Glutamatergic neuron (in vitro differentiated cells): ENCODE results near the gene ROBO1. TPM values are rescaled to one million over a fixed set of nuclear protein-coding genes. Genes with fewer than 3 reads are reported as not detected.
"Not testable (repeated sequence)": the region's sequence is repeated elsewhere in the genome, so short reads cannot be mapped to it uniquely, and the experiment has no call there.

Experiments used
- DNase-seq: peaks from one replicate; pipeline ENCODE4 v3.0.0; 2022
- H3K27ac Mint-ChIP-seq: one replicate; pipeline ENCODE4 v1.8.0; 2020; ENCODE audit warnings: mild to moderate bottlenecking, mixed read lengths, inconsistent platforms; ENCODE audit not compliant: unreplicated experiment
- H3K27me3 Mint-ChIP-seq: one replicate; pipeline ENCODE4 v1.8.0; 2020; ENCODE audit warnings: mild to moderate bottlenecking, moderate library complexity, mixed read lengths, inconsistent platforms; ENCODE audit not compliant: unreplicated experiment
- H3K36me3 Mint-ChIP-seq: one replicate; pipeline ENCODE4 v1.8.0; 2020; ENCODE audit warnings: mild to moderate bottlenecking, mixed read lengths, inconsistent platforms; ENCODE audit not compliant: unreplicated experiment
- H3K4me1 Mint-ChIP-seq: one replicate; pipeline ENCODE4 v1.8.0; 2020; ENCODE audit warnings: mild to moderate bottlenecking, low read depth, mixed read lengths, inconsistent platforms; ENCODE audit not compliant: unreplicated experiment
- H3K4me3 Mint-ChIP-seq: one replicate; pipeline ENCODE4 v1.8.0; 2020; ENCODE audit warnings: mild to moderate bottlenecking, mixed read lengths, inconsistent platforms; ENCODE audit not compliant: unreplicated experiment
- H3K9me3 Mint-ChIP-seq: one replicate; pipeline ENCODE4 v1.8.0; 2020; ENCODE audit warnings: mild to moderate bottlenecking, moderate library complexity, mixed read lengths, inconsistent platforms; ENCODE audit not compliant: unreplicated experiment
- CTCF ChIP-seq: fragments of 200-600 bp; sonication (generic); IDR thresholded peaks from one replicate; pipeline ENCODE4 v1.5.0; 2021; ENCODE audit not compliant: partially characterized antibody, unreplicated experiment
- total RNA-seq: library from RNA; stranded (reverse); fragmentation: NEBNext Ultra II Directional; extraction: Animal tissue kit (Norgen Biotek cat#: 25700); gene quantifications from one replicate; pipeline ENCODE4 v1.2.1, GENCODE V29; 2021; ENCODE audit not compliant: unreplicated experiment

The ROBO1 gene
- total RNA-seq, 1 donor from 2014 or later: 505 TPM

- no peaks in the 10 kb centered on the region for H3K27me3 Mint-ChIP-seq
- peaks cover 3% of the 10 kb centered on the region for H3K9me3 Mint-ChIP-seq
- H3K36me3 Mint-ChIP-seq: no peaks in the 10 kb centered on the region
- H3K4me1 Mint-ChIP-seq: peaks cover 32% of the 10 kb centered on the region
- no peak overlapping the region for H3K4me3 Mint-ChIP-seq
- TF ChIP-seq CTCF: no peak
- no peak for DNase-seq
- H3K27ac Mint-ChIP-seq: no peak overlapping the region
These were observed 583.5 kb downstream of the ROBO1 start for GRCh38 chr3:79184251-79184650.

GRCh38 chr3:79183496-79183895 lies 584.3 kb downstream of the ROBO1 start:
- no peak for DNase-seq
- no peaks in the 10 kb centered on the region for H3K27me3 Mint-ChIP-seq
- no peaks in the 10 kb centered on the region for H3K36me3 Mint-ChIP-seq
- peaks cover 34% of the 10 kb centered on the region for H3K4me1 Mint-ChIP-seq
- no peak for TF ChIP-seq CTCF
- H3K9me3 Mint-ChIP-seq: peaks cover 3% of the 10 kb centered on the region
- no peak overlapping the region for H3K27ac Mint-ChIP-seq
- H3K4me3 Mint-ChIP-seq: no peak overlapping the region

GRCh38 chr3:79178471-79179180 lies 589.2 kb downstream of the ROBO1 start:
- H3K9me3 Mint-ChIP-seq: peaks cover 6% of the 10 kb centered on the region
- H3K36me3 Mint-ChIP-seq: no peaks in the 10 kb centered on the region
- no peak for DNase-seq
- no peak for TF ChIP-seq CTCF
- H3K27me3 Mint-ChIP-seq: no peaks in the 10 kb centered on the region
- no peak overlapping the region for H3K4me3 Mint-ChIP-seq
- peaks cover 25% of the 10 kb centered on the region for H3K4me1 Mint-ChIP-seq
- H3K27ac Mint-ChIP-seq: peak overlapping the region; percentile 80

- Mint-ChIP-seq H3K4me1 (peaks cover 15% of the 10 kb centered on the region), H3K27me3 (no peaks in the 10 kb centered on the region), H3K9me3 (peaks cover 2% of the 10 kb centered on the region), H3K36me3 (no peaks in the 10 kb centered on the region), H3K27ac (no peak overlapping the region), H3K4me3 (no peak overlapping the region)
- no peak for TF ChIP-seq CTCF
- no peak for DNase-seq
These were observed 591.9 kb downstream of the ROBO1 start for GRCh38 chr3:79175870-79176269.

GRCh38 chr3:79173259-79173658 lies 594.5 kb downstream of the ROBO1 start:
- H3K27ac Mint-ChIP-seq, H3K36me3 Mint-ChIP-seq, H3K9me3 Mint-ChIP-seq, H3K4me1 Mint-ChIP-seq, DNase-seq, H3K27me3 Mint-ChIP-seq, H3K4me3 Mint-ChIP-seq: not testable (repeated sequence)
